Fibroblast of skin of left quadriceps (primary cell): ENCODE measurements around the gene EFCAB10.
"Not testable (repeated sequence)": the region's sequence is repeated elsewhere in the genome, so short reads cannot be mapped to it uniquely, and the experiment has no call there.

Source experiments
- DNase-seq, 2 experiments: peaks; one replicate each; pipeline ENCODE4 v3.0.0-alpha.2; 2013; ENCODE audit warnings: low read depth in 2 of 2

EFCAB10 gene

GRCh38 chr7:105530546-105530945 is 50.7 kb downstream of the EFCAB10 start:
- DNase-seq: no peak

GRCh38 chr7:105530126-105530525 is 51.2 kb downstream of the EFCAB10 start:
- DNase-seq: no peak

- not testable (repeated sequence) for DNase-seq
Observed at GRCh38 chr7:105527737-105528136, 53.6 kb downstream of the EFCAB10 start.

- DNase-seq: no peak
Observed at GRCh38 chr7:105524840-105525239, 56.5 kb downstream of the EFCAB10 start.

GRCh38 chr7:105524423-105524822 is 56.9 kb downstream of the EFCAB10 start:
- DNase-seq: not testable (repeated sequence)

GRCh38 chr7:105521717-105522463 is 59.4 kb downstream of the EFCAB10 start, which contains the start of gene PUS7:
Gene PUS7, minus strand, starts transcription at chr7:105522271. Its CDS starts 13,759 bp downstream, at chr7:105508512.
- peak; percentile 77 to 79 for DNase-seq

GRCh38 chr7:105521027-105521716 is 60.1 kb downstream of the EFCAB10 start:
- DNase-seq: peak in 1 of 2 experiments; percentile 4

GRCh38 chr7:105520620-105521019 is 60.7 kb downstream of the EFCAB10 start:
- not testable (repeated sequence) for DNase-seq

GRCh38 chr7:105519353-105519752 is 61.9 kb downstream of the EFCAB10 start:
- DNase-seq: no peak

GRCh38 chr7:105515610-105516009 is 65.7 kb downstream of the EFCAB10 start:
- DNase-seq: not testable (repeated sequence)
